ENCODE measurements around the gene CCN6.
"Not testable (repeated sequence)": the region's sequence is repeated elsewhere in the genome, so short reads cannot be mapped to it uniquely, and the experiment has no call there.

- TF ChIP-seq CTCF (IDR thresholded peaks at IDR 0.05; ENCODE audit: low read length); EZH2 (optimal IDR thresholded peaks at IDR 0.05; ENCODE audit: low read depth, low read length); EZH2phosphoT487 (IDR thresholded peaks at IDR 0.05; ENCODE audit: low read length): not testable (repeated sequence)
Measured at GRCh38 chr6:112047523-112047922, 6.4 kb upstream of the CCN6 start.

Data from MM.1S (cell line).